Tibial nerve (tissue), 3 donors: ENCODE measurements around the gene DLGAP1.

Source experiments
- POLR2A ChIP-seq, 2 donors: fragments of 450-650 bp; IDR thresholded peaks; one replicate each; pipeline ENCODE4 v1.6.1; 2017; ENCODE audit warnings: antibody characterized with exemption in 2 of 2, mild to moderate bottlenecking in 2 of 2, moderate library complexity in 2 of 2
- TF ChIP-seq, protein P1 (sequence below), 5 experiments: fragments of 200-600 bp in 3 of 5; fragments of 450-650 bp in 2 of 5; sonication (generic) in 3 of 5; IDR thresholded peaks; one replicate each; pipeline ENCODE4 v1.5.1; 2016 to 2019; ENCODE audit warnings: antibody characterized with exemption in 5 of 5, mild to moderate bottlenecking in 3 of 5, moderate library complexity in 2 of 5

- TF ChIP-seq, protein P1, sequence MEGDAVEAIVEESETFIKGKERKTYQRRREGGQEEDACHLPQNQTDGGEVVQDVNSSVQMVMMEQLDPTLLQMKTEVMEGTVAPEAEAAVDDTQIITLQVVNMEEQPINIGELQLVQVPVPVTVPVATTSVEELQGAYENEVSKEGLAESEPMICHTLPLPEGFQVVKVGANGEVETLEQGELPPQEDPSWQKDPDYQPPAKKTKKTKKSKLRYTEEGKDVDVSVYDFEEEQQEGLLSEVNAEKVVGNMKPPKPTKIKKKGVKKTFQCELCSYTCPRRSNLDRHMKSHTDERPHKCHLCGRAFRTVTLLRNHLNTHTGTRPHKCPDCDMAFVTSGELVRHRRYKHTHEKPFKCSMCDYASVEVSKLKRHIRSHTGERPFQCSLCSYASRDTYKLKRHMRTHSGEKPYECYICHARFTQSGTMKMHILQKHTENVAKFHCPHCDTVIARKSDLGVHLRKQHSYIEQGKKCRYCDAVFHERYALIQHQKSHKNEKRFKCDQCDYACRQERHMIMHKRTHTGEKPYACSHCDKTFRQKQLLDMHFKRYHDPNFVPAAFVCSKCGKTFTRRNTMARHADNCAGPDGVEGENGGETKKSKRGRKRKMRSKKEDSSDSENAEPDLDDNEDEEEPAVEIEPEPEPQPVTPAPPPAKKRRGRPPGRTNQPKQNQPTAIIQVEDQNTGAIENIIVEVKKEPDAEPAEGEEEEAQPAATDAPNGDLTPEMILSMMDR (IDR thresholded peaks at IDR 0.05) = no peak
- no peak for TF ChIP-seq POLR2A (IDR thresholded peaks at IDR 0.05)
Measured at GRCh38 chr18:4444306-4444705, 10.8 kb downstream of the DLGAP1 start.
